H9 (cell line): Measurements from ENCODE around the gene USP4. TPM values are rescaled to one million over a fixed set of nuclear protein-coding genes. Genes with fewer than 3 reads are reported as not detected.

Source experiments
- DNase-seq: peaks from one replicate; pipeline ENCODE4 v3.0.0-alpha.2; 2017
- H2AFZ ChIP-seq: one replicate; pipeline ENCODE4 v1.6.1; 2013; ENCODE audit warnings: mild to moderate bottlenecking, low read length, control low read depth, moderate library complexity
- H2AK5ac ChIP-seq: 2 replicates; pipeline ENCODE4 v1.6.1; 2013; ENCODE audit warnings: low read length, control low read depth, mixed read lengths; ENCODE audit not compliant: insufficient read length
- H2BK120ac ChIP-seq: one replicate; pipeline ENCODE4 v1.6.1; 2013; ENCODE audit warnings: low read depth, mild to moderate bottlenecking, low read length, control low read depth, inconsistent platforms; ENCODE audit not compliant: poor library complexity, severe bottlenecking
- H2BK12ac ChIP-seq: 2 replicates; pipeline ENCODE4 v1.6.1; 2013; ENCODE audit warnings: low read length, control low read depth, mixed read lengths, low read depth; ENCODE audit not compliant: insufficient read length
- H2BK15ac ChIP-seq: 2 replicates; pipeline ENCODE4 v1.6.1; 2013; ENCODE audit warnings: low read depth, low read length, control low read depth
- H2BK20ac ChIP-seq: one replicate; pipeline ENCODE4 v1.6.1; 2013; ENCODE audit warnings: low read depth, mild to moderate bottlenecking, low read length, control low read depth, inconsistent platforms; ENCODE audit not compliant: poor library complexity, severe bottlenecking
- H2BK5ac ChIP-seq: 2 replicates; pipeline ENCODE4 v1.6.1; 2013; ENCODE audit warnings: low read length, control low read depth, mixed read lengths; ENCODE audit not compliant: insufficient read length
- H3K14ac ChIP-seq: 2 replicates; pipeline ENCODE4 v1.6.1; 2013; ENCODE audit warnings: low read length, control low read depth; ENCODE audit not compliant: insufficient read depth
- H3K18ac ChIP-seq: 2 replicates; pipeline ENCODE4 v1.6.1; 2013; ENCODE audit warnings: low read depth, mild to moderate bottlenecking, mixed read lengths, low read length, control low read depth; ENCODE audit not compliant: insufficient read length
- H3K23ac ChIP-seq: 2 replicates; pipeline ENCODE4 v1.6.1; 2013; ENCODE audit warnings: low read length, control low read depth, mixed read lengths, low read depth; ENCODE audit not compliant: insufficient read length
- H3K23me2 ChIP-seq: 2 replicates; pipeline ENCODE4 v1.6.1; 2013; ENCODE audit warnings: low read depth, mild to moderate bottlenecking, mixed read lengths, low read length, control low read depth; ENCODE audit not compliant: insufficient read length, poor library complexity, severe bottlenecking
- H3K27ac ChIP-seq: 2 replicates; pipeline ENCODE4 v1.5.1; 2013; ENCODE audit warnings: low read length, control low read depth, mixed read lengths, low read depth; ENCODE audit not compliant: insufficient read length
- H3K27me3 ChIP-seq: 2 replicates; pipeline ENCODE4 v1.6.1; 2013; ENCODE audit warnings: low read length, control low read depth, inconsistent platforms; ENCODE audit not compliant: insufficient read depth
- H3K4ac ChIP-seq: 2 replicates; pipeline ENCODE4 v1.6.1; 2013; ENCODE audit warnings: low read depth, mild to moderate bottlenecking, control low read depth, inconsistent platforms, low read length, moderate library complexity
- H3K4me1 ChIP-seq: 2 replicates; pipeline ENCODE4 v1.6.1; 2013; ENCODE audit warnings: low read length, control low read depth, inconsistent platforms; ENCODE audit not compliant: insufficient read depth
- H3K4me2 ChIP-seq: 2 replicates; pipeline ENCODE4 v1.6.1; 2013; ENCODE audit warnings: low read length, control low read depth, mixed read lengths; ENCODE audit not compliant: insufficient read length, insufficient read depth
- H3K56ac ChIP-seq: 2 replicates; pipeline ENCODE4 v1.6.1; 2013; ENCODE audit warnings: low read depth, mild to moderate bottlenecking, mixed read lengths, low read length, control low read depth; ENCODE audit not compliant: insufficient read length
- H3K79me1 ChIP-seq: 2 replicates; pipeline ENCODE4 v1.6.1; 2013; ENCODE audit warnings: low read depth, mild to moderate bottlenecking, moderate library complexity, low read length, control low read depth, inconsistent platforms; ENCODE audit not compliant: insufficient read depth, poor library complexity, severe bottlenecking
- H3K79me2 ChIP-seq: 2 replicates; pipeline ENCODE4 v1.6.1; 2013; ENCODE audit warnings: low read length, control low read depth, inconsistent platforms; ENCODE audit not compliant: insufficient read depth
- H3K9ac ChIP-seq: 2 replicates; pipeline ENCODE4 v1.6.1; 2013; ENCODE audit warnings: low read length, control low read depth, mixed read lengths; ENCODE audit not compliant: insufficient read length; ENCODE audit errors: extremely low read depth
- H3K9me3 ChIP-seq: one replicate; pipeline ENCODE4 v1.6.1; 2013; ENCODE audit warnings: low read depth, low read length, inconsistent platforms; ENCODE audit not compliant: control insufficient read depth
- H3T11ph ChIP-seq: one replicate; pipeline ENCODE4 v1.6.1; 2013; ENCODE audit warnings: mild to moderate bottlenecking, low read length, control low read depth, inconsistent platforms
- H4K20me1 ChIP-seq: one replicate; pipeline ENCODE4 v1.6.1; 2013; ENCODE audit not compliant: control insufficient read depth, insufficient read length, insufficient read depth
- H4K5ac ChIP-seq: 2 replicates; pipeline ENCODE4 v1.6.1; 2013; ENCODE audit warnings: low read depth, mild to moderate bottlenecking, mixed read lengths, low read length, control low read depth; ENCODE audit not compliant: insufficient read length
- H4K8ac ChIP-seq: replicated peaks from 2 replicates; pipeline ENCODE4 v1.6.1; 2013; ENCODE audit warnings: low read length, control low read depth, mixed read lengths, low read depth; ENCODE audit not compliant: insufficient read length
- H4K91ac ChIP-seq: 2 replicates; pipeline ENCODE4 v1.6.1; 2013; ENCODE audit warnings: low read depth, mild to moderate bottlenecking, moderate library complexity, mixed read lengths, low read length, control low read depth; ENCODE audit not compliant: insufficient read length
- H3K27ac Mint-ChIP-seq, 3 experiments: 2 replicates in 2 of 3; 3 replicates in 1 of 3; pipeline ENCODE4 v1.8.0; 2020 to 2021; ENCODE audit warnings: mixed read lengths in 3 of 3, mild to moderate bottlenecking in 1 of 3, moderate library complexity in 1 of 3
- H3K27me3 Mint-ChIP-seq: 2 replicates; pipeline ENCODE4 v1.8.0; 2021; ENCODE audit warnings: low read depth, mild to moderate bottlenecking, moderate library complexity, mixed read lengths
- H3K36me3 Mint-ChIP-seq, 3 experiments: 2 replicates in 2 of 3; 3 replicates in 1 of 3; pipeline ENCODE4 v1.8.0; 2020 to 2021; ENCODE audit warnings: low read depth in 3 of 3, mixed read lengths in 3 of 3; ENCODE audit not compliant: insufficient read depth in 1 of 3
- H3K4me1 Mint-ChIP-seq, 2 experiments: 2 replicates each; pipeline ENCODE4 v1.8.0; 2020; ENCODE audit warnings: mixed read lengths in 2 of 2
- H3K4me3 Mint-ChIP-seq, 2 experiments: 2 replicates in 1 of 2; 3 replicates in 1 of 2; pipeline ENCODE4 v1.8.0; 2020 to 2021; ENCODE audit warnings: mild to moderate bottlenecking in 2 of 2, mixed read lengths in 2 of 2, moderate library complexity in 1 of 2
- H3K9me3 Mint-ChIP-seq, 2 experiments: 2 replicates in 1 of 2; 3 replicates in 1 of 2; pipeline ENCODE4 v1.8.0; 2020; ENCODE audit warnings: mild to moderate bottlenecking in 2 of 2, mixed read lengths in 2 of 2, moderate library complexity in 1 of 2
- CTCF ChIP-seq: fragments of 200-600 bp; sonication (generic); conservative IDR thresholded peaks from 3 replicates; pipeline ENCODE4 v1.8.0; 2021; ENCODE audit warnings: antibody characterized with exemption, mild to moderate bottlenecking
- WGBS: extraction: QIAGEN DNeasy Blood & Tissue Kit; methylation state at CpG from one replicate; pipeline ENCODE4 v1.1.7; 2013; ENCODE audit warnings: missing lambda C conversion rate, low lambda C conversion rate, mixed read lengths; ENCODE audit not compliant: insufficient read length; ENCODE audit errors: extremely low coverage; 5-methylcytosine and 5-hydroxymethylcytosine counted together
- total RNA-seq: library from RNA; stranded (reverse); gene quantifications from 2 replicates; pipeline ENCODE4 v1.2.1, GENCODE V29; 2021

Gene USP4
- total RNA-seq, 1 experiment from 2014 or later = 36.1 TPM

- WGBS = no CpG with 5 or more reads among the region's 6 CpGs
- H3K27me3 ChIP-seq = no peaks in the 10 kb centered on the region
- no peaks in the 10 kb centered on the region for H4K20me1 ChIP-seq
- no peak overlapping the region for H4K8ac ChIP-seq
- H3K79me2 ChIP-seq = peaks cover 45% of the 10 kb centered on the region; the same call in 1 of the 2 replicates
- no peak overlapping the region for H3K56ac ChIP-seq
- no peak overlapping the region for H3K18ac ChIP-seq
- H2BK15ac ChIP-seq = no peak overlapping the region
- H4K5ac ChIP-seq = no peak overlapping the region
- H3K14ac ChIP-seq = no peak overlapping the region
- TF ChIP-seq CTCF = no peak
- H3K23me2 ChIP-seq = no peaks in the 10 kb centered on the region
- no peak overlapping the region for H2BK20ac ChIP-seq
- H2BK12ac ChIP-seq = no peak overlapping the region
- H3K27me3 Mint-ChIP-seq = no peaks in the 10 kb centered on the region
- no peak overlapping the region for H3K4me3 Mint-ChIP-seq
- no peaks in the 10 kb centered on the region; a peak in 1 of 5 replicates for H3K9me3 Mint-ChIP-seq
- no peak overlapping the region for H2BK120ac ChIP-seq
- H3K4me1 Mint-ChIP-seq = peaks cover 0 to 5% of the 10 kb centered on the region in 2 experiments; a peak in 2 of 4 replicates
- no peak overlapping the region for H3K4ac ChIP-seq
- DNase-seq = no peak
- peaks cover 7 to 19% (median 14%) of the 10 kb centered on the region in 3 experiments; a peak in 6 of 7 replicates for H3K36me3 Mint-ChIP-seq
- no peak overlapping the region for H2AFZ ChIP-seq
- H3K27ac Mint-ChIP-seq = peak overlapping the region in 1 of 3 experiments; percentile 44; a peak in 1 of 7 replicates
- H3K4me1 ChIP-seq = no peaks in the 10 kb centered on the region
- H3K9ac ChIP-seq = no peak overlapping the region
- H2BK5ac ChIP-seq = no peak overlapping the region
- no peaks in the 10 kb centered on the region for H3K9me3 ChIP-seq
- H3K27ac ChIP-seq = no peak overlapping the region
- H3T11ph ChIP-seq = no peak overlapping the region
- no peak overlapping the region for H4K91ac ChIP-seq
- no peak overlapping the region for H2AK5ac ChIP-seq
- no peak overlapping the region for H3K4me2 ChIP-seq
- no peak overlapping the region for H3K23ac ChIP-seq
- H3K79me1 ChIP-seq = peaks cover 7% of the 10 kb centered on the region
These were observed 49.4 kb upstream of the USP4 start for GRCh38 chr3:49389297-49389696.
